BLaER1 treated with 17β-estradiol and CSF1 and Interleukin-3, amounts not matched to agents 10 nM and 100 nM (cell line): ENCODE measurements around the gene IDH2.

Experiments used
- H3K27ac ChIP-seq, 11 experiments: shearing (Covaris generic); formaldehyde crosslinking; 2 replicates each; pipeline ENCODE4 v1.8.1; 2022
- H3K27me3 ChIP-seq, 11 experiments: shearing (Covaris generic); formaldehyde crosslinking; 2 replicates each; pipeline ENCODE4 v1.8.1; 2022
- H3K36me3 ChIP-seq, 11 experiments: shearing (Covaris generic); formaldehyde crosslinking; 2 replicates each; pipeline ENCODE4 v1.8.1; 2022
- H3K4me1 ChIP-seq, 10 experiments: shearing (Covaris generic); formaldehyde crosslinking; 2 replicates each; pipeline ENCODE4 v1.8.1; 2022
- H3K4me2 ChIP-seq, 11 experiments: shearing (Covaris generic); formaldehyde crosslinking; 2 replicates each; pipeline ENCODE4 v1.8.1; 2022
- H3K4me3 ChIP-seq, 10 experiments: shearing (Covaris generic); formaldehyde crosslinking; 2 replicates each; pipeline ENCODE4 v1.8.1; 2022
- H3K9ac ChIP-seq, 11 experiments: shearing (Covaris generic); formaldehyde crosslinking; 2 replicates each; pipeline ENCODE4 v1.8.1; 2022
- H3K9me3 ChIP-seq, 11 experiments: shearing (Covaris generic); formaldehyde crosslinking; replicated peaks in 1 of 11; 2 replicates each; pipeline ENCODE4 v1.8.1; 2022
- H4K20me1 ChIP-seq, 11 experiments: shearing (Covaris generic); formaldehyde crosslinking; 2 replicates each; pipeline ENCODE4 v1.8.1; 2022
- Cebpa-rat ChIP-seq, 11 experiments: shearing (Covaris generic); IDR thresholded peaks; 2 replicates each; pipeline ENCODE4 v1.8.1; 2022

The IDH2 gene

DNA sequence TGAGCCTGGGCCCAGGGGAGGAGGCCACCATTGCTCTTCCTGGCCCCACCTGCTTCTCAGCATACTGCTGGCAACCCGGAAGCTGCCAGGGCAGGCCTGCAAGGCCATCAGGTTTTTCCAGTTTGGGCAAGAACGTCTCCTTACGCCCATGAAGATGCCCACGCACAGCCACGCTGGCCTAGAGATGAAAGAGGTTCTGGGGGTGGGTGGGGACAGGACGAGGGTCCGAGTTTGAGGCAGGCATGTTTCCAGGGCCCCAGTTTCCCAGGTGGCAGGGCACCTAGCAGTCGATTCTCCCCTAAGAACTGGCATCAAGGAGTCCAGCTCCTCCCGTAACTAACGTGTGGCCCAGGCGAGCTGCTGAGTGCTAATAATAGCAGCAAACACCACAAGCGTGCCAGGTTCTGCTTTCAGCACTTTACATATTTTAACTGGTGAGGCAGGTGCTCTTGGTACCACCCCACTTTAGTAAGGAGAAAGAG lies 55.3 kb downstream of the IDH2 start:
- Histone ChIP-seq H3K4me3 (no peak overlapping the region), H3K9ac (peak overlapping the region in 6 of 11 experiments; percentile 14 to 46 (median 26); a peak in 5 of 22 replicates)

DNA sequence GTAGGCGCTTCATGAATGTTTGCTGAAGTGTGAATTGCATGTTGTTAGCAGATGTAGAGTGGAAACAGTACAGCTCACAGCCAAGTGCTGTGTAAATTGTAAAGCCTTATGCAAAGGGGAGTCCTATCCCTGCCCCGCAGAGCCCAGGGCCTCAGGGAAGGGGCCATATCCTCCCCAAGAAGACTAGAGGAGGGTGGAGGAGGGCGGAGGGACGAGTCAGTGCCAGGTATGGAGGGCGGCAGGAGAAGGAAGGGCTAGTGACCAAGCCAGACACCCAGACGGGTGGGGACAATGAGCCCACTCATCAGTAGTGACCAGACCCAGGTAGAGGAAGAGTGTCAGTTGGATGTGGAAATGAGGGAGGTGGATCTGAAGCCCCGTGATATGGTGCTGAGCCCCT lies 56.0 kb downstream of the IDH2 start:
- peaks cover 0 to 42% (median 0%) of the 10 kb centered on the region in 11 experiments; a peak in 3 of 22 replicates for H4K20me1 ChIP-seq
- no peak overlapping the region for H3K4me3 ChIP-seq
- no peak for TF ChIP-seq Cebpa-rat (IDR thresholded peaks at IDR 0.05)
- peaks cover 0 to 48% (median 6%) of the 10 kb centered on the region in 11 experiments; a peak in 7 of 22 replicates for H3K36me3 ChIP-seq
- no peaks in the 10 kb centered on the region for H3K27me3 ChIP-seq
- peaks cover 81 to 100% (median 92%) of the 10 kb centered on the region in 10 experiments for H3K4me1 ChIP-seq
- H3K27ac ChIP-seq: peak overlapping the region; percentile 19 to 64 (median 41); a peak in 19 of 22 replicates
- H3K4me2 ChIP-seq: peak overlapping the region; percentile 64 to 100 (median 83)
- no peaks in the 10 kb centered on the region for H3K9me3 ChIP-seq
- H3K9ac ChIP-seq: peak overlapping the region in 6 of 11 experiments; percentile 17 to 38 (median 26); a peak in 7 of 22 replicates

More for the DNA sequence above, 55.3 kb downstream of the IDH2 start:
- Histone ChIP-seq H3K27me3 (no peaks in the 10 kb centered on the region), H4K20me1 (peaks cover 0 to 49% (median 0%) of the 10 kb centered on the region in 11 experiments; a peak in 3 of 22 replicates), H3K9me3 (no peaks in the 10 kb centered on the region), H3K36me3 (peaks cover 0 to 46% (median 6%) of the 10 kb centered on the region in 11 experiments; a peak in 7 of 22 replicates), H3K4me2 (peak overlapping the region; percentile 64 to 100 (median 83)), H3K27ac (peak overlapping the region; percentile 0 to 64 (median 41); a peak in 19 of 22 replicates), H3K4me1 (peaks cover 81 to 100% (median 92%) of the 10 kb centered on the region in 10 experiments)
- no peak for TF ChIP-seq Cebpa-rat (IDR thresholded peaks at IDR 0.05)

DNA sequence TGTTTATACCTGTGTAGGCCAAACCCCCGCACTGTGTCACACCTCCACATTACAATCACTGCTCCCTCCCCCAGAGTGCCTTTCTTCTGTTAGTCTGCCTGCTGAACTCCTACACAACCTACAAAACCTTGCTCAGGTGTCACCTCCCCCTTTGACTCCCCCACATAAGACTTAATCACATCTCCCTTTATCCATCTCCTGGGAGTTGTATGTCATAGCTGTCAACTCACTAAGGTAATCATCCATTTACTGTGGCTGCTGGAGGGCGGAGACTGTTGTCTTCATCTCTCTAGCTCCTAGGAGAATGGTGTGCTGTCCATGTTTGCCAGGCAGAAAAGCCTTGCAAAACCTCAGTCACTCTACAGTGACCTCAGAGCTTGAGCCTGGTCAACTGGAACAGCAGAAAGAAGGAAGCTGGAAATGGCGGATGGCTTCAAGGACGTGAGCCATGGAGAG lies 57.3 kb downstream of the IDH2 start:
- H3K27ac ChIP-seq: peak overlapping the region in 7 of 11 experiments; percentile 35 to 63 (median 47); a peak in 9 of 22 replicates
- no peaks in the 10 kb centered on the region for H3K27me3 ChIP-seq
- no peak for TF ChIP-seq Cebpa-rat (IDR thresholded peaks at IDR 0.05)
- H3K4me2 ChIP-seq: peak overlapping the region; percentile 64 to 100 (median 83)
- peaks cover 92 to 100% (median 99%) of the 10 kb centered on the region in 10 experiments for H3K4me1 ChIP-seq
- no peak overlapping the region for H3K4me3 ChIP-seq
- H3K9ac ChIP-seq: no peak overlapping the region
- H3K9me3 ChIP-seq: no peaks in the 10 kb centered on the region
- peaks cover 0 to 42% (median 6%) of the 10 kb centered on the region in 11 experiments; a peak in 7 of 22 replicates for H3K36me3 ChIP-seq
- peaks cover 0 to 37% (median 0%) of the 10 kb centered on the region in 11 experiments; a peak in 3 of 22 replicates for H4K20me1 ChIP-seq

GRCh38 chr15:90044191-90044590 lies 58.1 kb downstream of the IDH2 start:
- peaks cover 0 to 29% (median 0%) of the 10 kb centered on the region in 11 experiments; a peak in 3 of 22 replicates for H4K20me1 ChIP-seq
- TF ChIP-seq Cebpa-rat (IDR thresholded peaks at IDR 0.05): no peak
- peaks cover 95 to 100% (median 99%) of the 10 kb centered on the region in 10 experiments for H3K4me1 ChIP-seq
- no peaks in the 10 kb centered on the region for H3K27me3 ChIP-seq
- no peak overlapping the region for H3K4me3 ChIP-seq
- peak overlapping the region; percentile 64 to 100 (median 83) for H3K4me2 ChIP-seq
- H3K27ac ChIP-seq: peak overlapping the region in 9 of 11 experiments; percentile 18 to 69 (median 56); a peak in 12 of 22 replicates
- H3K9ac ChIP-seq: peak overlapping the region in 2 of 11 experiments; percentile 17 to 68; a peak in 3 of 22 replicates
- peaks cover 0 to 36% (median 6%) of the 10 kb centered on the region in 11 experiments; a peak in 7 of 22 replicates for H3K36me3 ChIP-seq
- no peaks in the 10 kb centered on the region for H3K9me3 ChIP-seq

GRCh38 chr15:90043530-90044010 lies 58.7 kb downstream of the IDH2 start:
- Histone ChIP-seq H3K4me1 (peaks cover 99 to 100% (median 100%) of the 10 kb centered on the region in 10 experiments), H3K4me3 (no peak overlapping the region), H3K9ac (peak overlapping the region; percentile 10 to 68 (median 32); a peak in 16 of 22 replicates), H4K20me1 (peaks cover 0 to 27% (median 0%) of the 10 kb centered on the region in 11 experiments; a peak in 3 of 22 replicates), H3K36me3 (peaks cover 0 to 32% (median 6%) of the 10 kb centered on the region in 11 experiments; a peak in 7 of 22 replicates), H3K9me3 (no peaks in the 10 kb centered on the region), H3K27me3 (no peaks in the 10 kb centered on the region), H3K27ac (peak overlapping the region in 10 of 11 experiments; percentile 29 to 69 (median 54); a peak in 19 of 22 replicates), H3K4me2 (peak overlapping the region; percentile 64 to 100 (median 84))
- no peak for TF ChIP-seq Cebpa-rat (IDR thresholded peaks at IDR 0.05)

- Histone ChIP-seq H3K27me3 (no peaks in the 10 kb centered on the region), H3K27ac (peak overlapping the region; percentile 29 to 69 (median 51)), H3K9ac (peak overlapping the region; percentile 10 to 68 (median 32); a peak in 17 of 22 replicates), H4K20me1 (peaks cover 0 to 23% (median 0%) of the 10 kb centered on the region in 11 experiments; a peak in 3 of 22 replicates), H3K9me3 (no peaks in the 10 kb centered on the region), H3K4me3 (no peak overlapping the region), H3K4me1 (peaks cover 99 to 100% (median 100%) of the 10 kb centered on the region in 10 experiments), H3K36me3 (peaks cover 0 to 31% (median 6%) of the 10 kb centered on the region in 11 experiments; a peak in 7 of 22 replicates), H3K4me2 (peak overlapping the region; percentile 64 to 100 (median 84))
- TF ChIP-seq Cebpa-rat (IDR thresholded peaks at IDR 0.05): no peak
Observed at GRCh38 chr15:90042766-90043529, 59.3 kb downstream of the IDH2 start.

DNA sequence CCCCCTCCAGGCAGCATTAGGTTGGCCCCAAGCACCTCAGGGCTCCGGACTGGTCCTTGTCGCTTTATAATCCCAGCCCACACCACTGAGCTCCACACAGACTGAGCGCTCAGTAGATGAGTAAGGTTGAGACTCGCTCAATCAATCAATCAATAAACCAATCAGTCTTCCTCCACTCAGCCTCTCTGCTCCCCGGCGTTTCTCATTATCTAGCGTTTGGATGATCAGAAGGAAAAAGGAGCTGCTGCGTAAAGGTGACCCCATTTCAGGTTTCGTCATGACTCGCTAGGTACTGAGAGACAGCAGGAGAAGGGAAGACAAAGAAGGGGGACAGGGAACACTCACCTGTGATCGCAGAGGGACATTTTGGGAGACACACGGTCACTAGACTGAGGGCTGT lies 59.9 kb downstream of the IDH2 start:
- Histone ChIP-seq H3K36me3 (peaks cover 0 to 31% (median 6%) of the 10 kb centered on the region in 11 experiments; a peak in 7 of 22 replicates), H3K4me1 (peaks cover 99 to 100% (median 100%) of the 10 kb centered on the region in 10 experiments), H3K9me3 (no peaks in the 10 kb centered on the region), H4K20me1 (peaks cover 0 to 17% (median 0%) of the 10 kb centered on the region in 11 experiments; a peak in 3 of 22 replicates), H3K9ac (peak overlapping the region in 7 of 11 experiments; percentile 17 to 68 (median 34); a peak in 7 of 22 replicates), H3K4me3 (no peak overlapping the region), H3K4me2 (peak overlapping the region; percentile 64 to 100 (median 84)), H3K27ac (peak overlapping the region in 10 of 11 experiments; percentile 29 to 69 (median 54); a peak in 17 of 22 replicates), H3K27me3 (no peaks in the 10 kb centered on the region)
- TF ChIP-seq Cebpa-rat (IDR thresholded peaks at IDR 0.05): no peak

- peaks cover 0 to 31% (median 6%) of the 10 kb centered on the region in 11 experiments; a peak in 8 of 22 replicates for H3K36me3 ChIP-seq
- peaks cover 99 to 100% (median 100%) of the 10 kb centered on the region in 10 experiments for H3K4me1 ChIP-seq
- H4K20me1 ChIP-seq: peaks cover 0 to 5% (median 0%) of the 10 kb centered on the region in 11 experiments; a peak in 2 of 22 replicates
- H3K4me2 ChIP-seq: peak overlapping the region; percentile 71 to 100 (median 84)
- no peaks in the 10 kb centered on the region for H3K27me3 ChIP-seq
- peak overlapping the region in 9 of 11 experiments; percentile 18 to 99 (median 50); a peak in 14 of 22 replicates for H3K27ac ChIP-seq
- TF ChIP-seq Cebpa-rat (IDR thresholded peaks at IDR 0.05): no peak
- H3K9me3 ChIP-seq: no peaks in the 10 kb centered on the region
- H3K9ac ChIP-seq: peak overlapping the region in 3 of 11 experiments; percentile 2 to 20 (median 11); a peak in 3 of 22 replicates
- no peak overlapping the region for H3K4me3 ChIP-seq
Observed at GRCh38 chr15:90040618-90041017, 61.6 kb downstream of the IDH2 start.
